Measurements from ENCODE around the gene CYP27C1.

The CYP27C1 gene

DNA sequence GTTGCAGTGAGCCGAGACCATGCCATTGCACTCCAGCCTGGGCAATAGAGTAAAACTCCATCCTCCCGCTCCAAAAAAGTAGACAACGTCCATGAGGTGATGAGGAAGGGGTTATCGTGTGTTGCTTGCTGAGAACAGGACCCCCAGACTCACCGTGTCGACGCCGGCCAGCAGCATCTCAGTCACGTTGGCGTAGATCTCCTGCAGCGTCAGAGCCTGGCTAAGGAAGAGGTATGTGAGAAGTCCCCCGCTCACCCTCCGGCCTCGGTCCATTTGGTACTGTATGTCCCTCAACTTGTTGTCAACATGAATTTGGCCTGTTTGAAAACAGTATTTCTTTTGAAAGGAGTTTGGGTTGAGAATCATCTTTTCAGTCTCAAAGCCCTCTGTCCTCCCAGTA lies 20.9 kb downstream of the CYP27C1 start:
- Histone ChIP-seq H3K9ac (ENCODE audit: low read length) (no peak overlapping the region), H3K4me3 (ENCODE audit: insufficient read depth in 1 of 2, low read depth in 1 of 2, low read length in 2 of 2) (no peak overlapping the region), H2BK12ac (ENCODE audit: low read length in 2 of 2) (no peak overlapping the region), H3K79me1 (replicated peaks; ENCODE audit: low read length, poor library complexity, severe bottlenecking) (no peaks in the 10 kb centered on the region), H4K8ac (ENCODE audit: low read length) (no peak overlapping the region), H3K23ac (ENCODE audit: low read length in 2 of 2) (no peak overlapping the region), H3K36me3 (ENCODE audit: control insufficient read depth in 1 of 2, insufficient read depth in 2 of 2, low read depth in 1 of 2, low read length in 2 of 2) (peaks cover 0 to 21% of the 10 kb centered on the region in 2 experiments), H3K4me1 (ENCODE audit: control insufficient read depth, insufficient read depth, low read depth, low read length) (peaks cover 1% of the 10 kb centered on the region), H2BK5ac (ENCODE audit: low read depth, low read length, poor library complexity, severe bottlenecking) (no peak overlapping the region), H2AK5ac (ENCODE audit: low read length, severe bottlenecking) (no peak overlapping the region), H3K27ac (ENCODE audit: low read length, poor library complexity, severe bottlenecking) (no peak overlapping the region), H2BK15ac (ENCODE audit: low read depth, poor library complexity, severe bottlenecking) (no peak overlapping the region), H2BK120ac (ENCODE audit: low read depth, low read length) (no peak overlapping the region), H2AFZ (ENCODE audit: low read depth, low read length) (no peak overlapping the region), H3K4me2 (ENCODE audit: low read length, poor library complexity, severe bottlenecking) (no peak overlapping the region), H3K14ac (ENCODE audit: low read length in 2 of 2) (no peak overlapping the region), H3K4ac (ENCODE audit: low read depth in 1 of 2, low read length in 2 of 2) (no peak overlapping the region), H3K27me3 (ENCODE audit: control insufficient read depth in 1 of 2, insufficient read depth in 1 of 2, low read length in 2 of 2) (no peaks in the 10 kb centered on the region), H3K9me3 (ENCODE audit: control insufficient read depth, low read length) (no peaks in the 10 kb centered on the region), H3K18ac (ENCODE audit: low read depth in 1 of 2, low read length in 2 of 2) (no peak overlapping the region), H4K91ac (ENCODE audit: low read length) (no peak overlapping the region)
- WGBS, result 91% methylated on average over 14 of the region's 14 CpGs
- DNase-seq, result no peak

DNA sequence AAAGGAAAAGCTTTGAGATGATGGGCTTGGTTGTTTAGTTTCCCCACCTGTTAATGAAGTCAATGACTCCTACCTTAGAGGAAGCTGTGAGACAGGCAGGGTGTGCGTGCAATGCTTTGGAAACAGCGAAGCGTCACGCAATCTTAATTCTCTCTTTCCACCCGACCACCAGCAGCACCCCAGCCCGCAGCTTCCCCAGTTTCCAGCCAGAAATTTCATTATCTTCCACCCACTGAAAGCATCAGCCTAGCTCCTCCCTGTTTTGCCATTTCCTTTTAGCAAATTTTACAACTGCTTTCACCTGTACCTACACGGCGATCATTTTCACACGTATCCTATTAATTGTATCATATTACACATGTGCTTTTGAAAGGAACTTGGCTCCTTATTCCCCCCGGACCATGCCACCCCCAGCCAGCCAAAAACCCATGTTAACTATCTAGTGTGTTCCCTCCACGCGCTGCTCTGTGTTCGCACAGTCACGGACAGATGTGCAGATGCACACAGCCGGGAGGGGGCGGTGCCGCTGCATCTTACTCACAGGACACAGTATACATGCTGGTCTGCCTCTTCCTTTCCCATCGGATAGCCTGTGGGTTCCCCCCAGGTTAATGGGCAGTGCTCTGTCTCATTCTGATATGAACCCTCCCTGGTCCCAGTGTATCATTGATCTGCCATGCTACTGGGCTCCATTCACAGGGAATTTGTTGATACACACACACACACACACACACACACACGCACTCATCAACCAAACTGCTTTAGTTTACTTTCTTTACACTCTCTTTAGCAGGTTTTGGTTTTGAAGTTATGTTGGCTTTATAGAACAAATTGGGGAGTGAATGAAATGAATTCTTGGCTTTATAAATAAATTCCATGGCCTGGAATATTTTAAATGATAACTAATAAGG lies 22.4 kb downstream of the CYP27C1 start:
- Histone ChIP-seq H2BK12ac (ENCODE audit: low read length in 2 of 2) (no peak overlapping the region), H2BK5ac (ENCODE audit: low read depth, low read length, poor library complexity, severe bottlenecking) (no peak overlapping the region), H3K36me3 (ENCODE audit: control insufficient read depth in 1 of 2, insufficient read depth in 2 of 2, low read depth in 1 of 2, low read length in 2 of 2) (peaks cover 0 to 28% of the 10 kb centered on the region in 2 experiments), H2AK5ac (ENCODE audit: low read length, severe bottlenecking) (no peak overlapping the region), H3K79me1 (replicated peaks; ENCODE audit: low read length, poor library complexity, severe bottlenecking) (no peaks in the 10 kb centered on the region), H3K4me1 (ENCODE audit: control insufficient read depth, insufficient read depth, low read depth, low read length) (peaks cover 6% of the 10 kb centered on the region), H4K8ac (ENCODE audit: low read length) (no peak overlapping the region), H3K27ac (ENCODE audit: low read length, poor library complexity, severe bottlenecking) (no peak overlapping the region), H3K14ac (ENCODE audit: low read length in 2 of 2) (no peak overlapping the region), H3K9me3 (ENCODE audit: control insufficient read depth, low read length) (no peaks in the 10 kb centered on the region), H3K27me3 (ENCODE audit: control insufficient read depth in 1 of 2, insufficient read depth in 1 of 2, low read length in 2 of 2) (no peaks in the 10 kb centered on the region), H3K18ac (ENCODE audit: low read depth in 1 of 2, low read length in 2 of 2) (peak overlapping the region in 1 of 2 experiments; percentile 12), H2AFZ (ENCODE audit: low read depth, low read length) (no peak overlapping the region), H3K9ac (ENCODE audit: low read length) (no peak overlapping the region), H3K4ac (ENCODE audit: low read depth in 1 of 2, low read length in 2 of 2) (no peak overlapping the region), H2BK120ac (ENCODE audit: low read depth, low read length) (no peak overlapping the region), H3K23ac (ENCODE audit: low read length in 2 of 2) (no peak overlapping the region), H4K91ac (ENCODE audit: low read length) (no peak overlapping the region), H3K4me3 (ENCODE audit: insufficient read depth in 1 of 2, low read depth in 1 of 2, low read length in 2 of 2) (no peak overlapping the region), H3K4me2 (ENCODE audit: low read length, poor library complexity, severe bottlenecking) (no peak overlapping the region), H2BK15ac (ENCODE audit: low read depth, poor library complexity, severe bottlenecking) (no peak overlapping the region)
- DNase-seq, result peak; percentile 77
- 66% methylated on average over 18 of the region's 19 CpGs for WGBS

DNA sequence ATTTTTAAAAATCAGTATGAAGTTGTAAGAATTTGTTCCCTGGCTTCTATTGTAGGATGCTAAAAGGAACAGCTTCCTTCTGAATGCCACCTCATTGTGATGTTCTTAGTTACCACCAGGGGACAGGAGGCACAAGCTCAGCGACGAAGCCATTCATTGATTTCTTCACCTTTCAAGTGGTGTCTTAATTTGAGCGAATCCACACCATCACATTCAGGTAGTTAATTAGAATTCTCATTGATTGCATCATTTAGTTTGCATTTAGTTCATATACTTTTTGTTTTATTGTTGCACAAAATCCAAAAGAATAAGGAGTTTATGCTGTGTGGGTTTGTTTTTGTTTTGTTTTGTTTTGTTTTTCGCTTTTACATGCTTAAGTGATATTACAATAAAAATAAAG lies 23.1 kb downstream of the CYP27C1 start:
- Histone ChIP-seq H2AFZ (ENCODE audit: low read depth, low read length) (no peak overlapping the region), H2BK5ac (ENCODE audit: low read depth, low read length, poor library complexity, severe bottlenecking) (no peak overlapping the region), H3K79me1 (replicated peaks; ENCODE audit: low read length, poor library complexity, severe bottlenecking) (no peaks in the 10 kb centered on the region), H3K4ac (ENCODE audit: low read depth in 1 of 2, low read length in 2 of 2) (no peak overlapping the region), H3K27me3 (ENCODE audit: control insufficient read depth in 1 of 2, insufficient read depth in 1 of 2, low read length in 2 of 2) (no peaks in the 10 kb centered on the region), H3K27ac (ENCODE audit: low read length, poor library complexity, severe bottlenecking) (no peak overlapping the region), H3K18ac (ENCODE audit: low read depth in 1 of 2, low read length in 2 of 2) (no peak overlapping the region), H4K8ac (ENCODE audit: low read length) (no peak overlapping the region), H2AK5ac (ENCODE audit: low read length, severe bottlenecking) (no peak overlapping the region), H2BK15ac (ENCODE audit: low read depth, poor library complexity, severe bottlenecking) (no peak overlapping the region), H3K4me1 (ENCODE audit: control insufficient read depth, insufficient read depth, low read depth, low read length) (peaks cover 6% of the 10 kb centered on the region), H2BK120ac (ENCODE audit: low read depth, low read length) (no peak overlapping the region), H3K4me3 (ENCODE audit: insufficient read depth in 1 of 2, low read depth in 1 of 2, low read length in 2 of 2) (no peak overlapping the region), H4K91ac (ENCODE audit: low read length) (no peak overlapping the region), H2BK12ac (ENCODE audit: low read length in 2 of 2) (no peak overlapping the region), H3K23ac (ENCODE audit: low read length in 2 of 2) (no peak overlapping the region), H3K14ac (ENCODE audit: low read length in 2 of 2) (no peak overlapping the region), H3K9me3 (ENCODE audit: control insufficient read depth, low read length) (no peaks in the 10 kb centered on the region), H3K9ac (ENCODE audit: low read length) (no peak overlapping the region), H3K4me2 (ENCODE audit: low read length, poor library complexity, severe bottlenecking) (no peak overlapping the region), H3K36me3 (ENCODE audit: control insufficient read depth in 1 of 2, insufficient read depth in 2 of 2, low read depth in 1 of 2, low read length in 2 of 2) (peaks cover 0 to 33% of the 10 kb centered on the region in 2 experiments)
- 100% methylated on average over 1 of the region's 4 CpGs for WGBS
- peak; percentile 27 for DNase-seq

DNA sequence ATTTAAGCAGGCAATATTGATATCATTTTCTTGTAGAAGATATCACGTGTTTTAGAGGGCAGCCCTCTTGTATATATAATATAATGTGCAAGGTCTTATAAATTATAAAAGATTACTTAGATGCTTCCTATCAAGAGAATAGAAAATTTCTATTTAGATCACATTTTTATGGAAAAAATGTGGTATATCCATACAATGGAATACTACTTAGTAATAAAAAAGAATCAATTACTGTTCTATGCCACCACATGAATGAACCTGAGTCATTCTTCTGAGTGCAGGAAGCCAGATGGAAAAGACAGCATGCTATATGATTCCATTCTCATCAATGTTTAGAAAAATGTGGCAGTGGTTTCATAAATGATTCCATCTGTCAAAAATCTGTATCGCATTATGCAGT lies 23.6 kb downstream of the CYP27C1 start:
- Histone ChIP-seq H2BK12ac (ENCODE audit: low read length in 2 of 2) (no peak overlapping the region), H3K9me3 (ENCODE audit: control insufficient read depth, low read length) (no peaks in the 10 kb centered on the region), H4K91ac (ENCODE audit: low read length) (no peak overlapping the region), H2BK15ac (ENCODE audit: low read depth, poor library complexity, severe bottlenecking) (no peak overlapping the region), H2AFZ (ENCODE audit: low read depth, low read length) (no peak overlapping the region), H3K14ac (ENCODE audit: low read length in 2 of 2) (no peak overlapping the region), H3K36me3 (ENCODE audit: control insufficient read depth in 1 of 2, insufficient read depth in 2 of 2, low read depth in 1 of 2, low read length in 2 of 2) (peaks cover 0 to 36% of the 10 kb centered on the region in 2 experiments), H3K79me1 (replicated peaks; ENCODE audit: low read length, poor library complexity, severe bottlenecking) (no peaks in the 10 kb centered on the region), H2BK120ac (ENCODE audit: low read depth, low read length) (no peak overlapping the region), H3K4me2 (ENCODE audit: low read length, poor library complexity, severe bottlenecking) (no peak overlapping the region), H3K23ac (ENCODE audit: low read length in 2 of 2) (no peak overlapping the region), H3K27ac (ENCODE audit: low read length, poor library complexity, severe bottlenecking) (no peak overlapping the region), H3K4me3 (ENCODE audit: insufficient read depth in 1 of 2, low read depth in 1 of 2, low read length in 2 of 2) (no peak overlapping the region), H3K18ac (ENCODE audit: low read depth in 1 of 2, low read length in 2 of 2) (no peak overlapping the region), H3K4me1 (ENCODE audit: control insufficient read depth, insufficient read depth, low read depth, low read length) (peaks cover 6% of the 10 kb centered on the region), H3K27me3 (ENCODE audit: control insufficient read depth in 1 of 2, insufficient read depth in 1 of 2, low read length in 2 of 2) (no peaks in the 10 kb centered on the region), H2AK5ac (ENCODE audit: low read length, severe bottlenecking) (no peak overlapping the region), H2BK5ac (ENCODE audit: low read depth, low read length, poor library complexity, severe bottlenecking) (no peak overlapping the region), H3K9ac (ENCODE audit: low read length) (no peak overlapping the region), H4K8ac (ENCODE audit: low read length) (no peak overlapping the region), H3K4ac (ENCODE audit: low read depth in 1 of 2, low read length in 2 of 2) (no peak overlapping the region)
- WGBS, result no CpG with 5 or more reads among the region's 2 CpGs
- no peak for DNase-seq

Measured in mesenchymal stem cell (in vitro differentiated cells and primary cell).